ENCODE measurements around the gene IFITM5. TPM values are rescaled to one million over a fixed set of nuclear protein-coding genes. Genes with fewer than 3 reads are reported as not detected.

Gene IFITM5
- total RNA-seq, 1 donor from 2014 or later: not detected

DNA sequence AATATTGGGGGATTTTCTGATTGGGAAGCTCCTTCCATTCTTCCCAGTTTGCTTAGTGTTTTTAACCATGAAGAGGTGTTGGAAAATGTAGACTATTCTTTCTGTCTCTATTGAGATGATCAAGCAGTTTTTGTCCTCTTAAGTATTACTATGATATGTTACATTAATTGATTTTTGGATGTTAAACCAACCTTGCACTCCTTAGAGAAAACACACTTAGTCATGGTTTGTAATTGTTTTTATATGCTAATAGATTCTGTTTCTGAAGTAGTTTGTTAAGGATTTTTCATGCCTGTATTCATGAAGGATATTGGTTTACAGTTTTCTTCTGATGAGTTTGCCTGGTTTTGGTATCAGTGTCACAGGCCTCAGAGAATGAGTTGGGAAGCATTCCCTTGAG lies 23.1 kb downstream of the IFITM5 start:
- H3K27me3 ChIP-seq: peaks cover 34% of the 10 kb centered on the region

GRCh38 chr11:272931-273198 lies 26.5 kb downstream of the IFITM5 start:
- no peaks in the 10 kb centered on the region for H3K36me3 ChIP-seq
- no peak overlapping the region for H3K4me3 ChIP-seq
- TF ChIP-seq, protein P1, sequence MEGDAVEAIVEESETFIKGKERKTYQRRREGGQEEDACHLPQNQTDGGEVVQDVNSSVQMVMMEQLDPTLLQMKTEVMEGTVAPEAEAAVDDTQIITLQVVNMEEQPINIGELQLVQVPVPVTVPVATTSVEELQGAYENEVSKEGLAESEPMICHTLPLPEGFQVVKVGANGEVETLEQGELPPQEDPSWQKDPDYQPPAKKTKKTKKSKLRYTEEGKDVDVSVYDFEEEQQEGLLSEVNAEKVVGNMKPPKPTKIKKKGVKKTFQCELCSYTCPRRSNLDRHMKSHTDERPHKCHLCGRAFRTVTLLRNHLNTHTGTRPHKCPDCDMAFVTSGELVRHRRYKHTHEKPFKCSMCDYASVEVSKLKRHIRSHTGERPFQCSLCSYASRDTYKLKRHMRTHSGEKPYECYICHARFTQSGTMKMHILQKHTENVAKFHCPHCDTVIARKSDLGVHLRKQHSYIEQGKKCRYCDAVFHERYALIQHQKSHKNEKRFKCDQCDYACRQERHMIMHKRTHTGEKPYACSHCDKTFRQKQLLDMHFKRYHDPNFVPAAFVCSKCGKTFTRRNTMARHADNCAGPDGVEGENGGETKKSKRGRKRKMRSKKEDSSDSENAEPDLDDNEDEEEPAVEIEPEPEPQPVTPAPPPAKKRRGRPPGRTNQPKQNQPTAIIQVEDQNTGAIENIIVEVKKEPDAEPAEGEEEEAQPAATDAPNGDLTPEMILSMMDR (IDR thresholded peaks at IDR 0.05): no peak
- peaks cover 2% of the 10 kb centered on the region for H3K27me3 ChIP-seq
- peaks cover 7% of the 10 kb centered on the region for H3K4me1 ChIP-seq
- H3K9me3 ChIP-seq: no peaks in the 10 kb centered on the region
- ATAC-seq: no peak
- H3K27ac ChIP-seq: no peak overlapping the region
- no peak for DNase-seq
- intact Hi-C loops (cut with DNase I): no loop called here

More for the DNA sequence above, 23.1 kb downstream of the IFITM5 start:
- Histone ChIP-seq H3K4me1 (peaks cover 25% of the 10 kb centered on the region), H3K9me3 (no peaks in the 10 kb centered on the region), H3K27ac (no peak overlapping the region), H3K4me3 (no peak overlapping the region), H3K36me3 (no peaks in the 10 kb centered on the region)
- ATAC-seq: no peak
- intact Hi-C loops (cut with DNase I): no loop called here
- TF ChIP-seq, protein P1 (IDR thresholded peaks at IDR 0.05): no peak
- no peak for DNase-seq

- H3K27ac ChIP-seq: no peak overlapping the region
- peaks cover 10% of the 10 kb centered on the region for H3K4me1 ChIP-seq
- no peak overlapping the region for H3K4me3 ChIP-seq
- TF ChIP-seq, protein P1 (IDR thresholded peaks at IDR 0.05): no peak
- ATAC-seq (no peak), DNase-seq (peak; percentile 56)
- H3K9me3 ChIP-seq: no peaks in the 10 kb centered on the region
- H3K27me3 ChIP-seq: no peaks in the 10 kb centered on the region
- intact Hi-C loops (cut with DNase I): no loop called here
- no peaks in the 10 kb centered on the region for H3K36me3 ChIP-seq
These were observed 27.0 kb downstream of the IFITM5 start for GRCh38 chr11:272195-272930.

DNA sequence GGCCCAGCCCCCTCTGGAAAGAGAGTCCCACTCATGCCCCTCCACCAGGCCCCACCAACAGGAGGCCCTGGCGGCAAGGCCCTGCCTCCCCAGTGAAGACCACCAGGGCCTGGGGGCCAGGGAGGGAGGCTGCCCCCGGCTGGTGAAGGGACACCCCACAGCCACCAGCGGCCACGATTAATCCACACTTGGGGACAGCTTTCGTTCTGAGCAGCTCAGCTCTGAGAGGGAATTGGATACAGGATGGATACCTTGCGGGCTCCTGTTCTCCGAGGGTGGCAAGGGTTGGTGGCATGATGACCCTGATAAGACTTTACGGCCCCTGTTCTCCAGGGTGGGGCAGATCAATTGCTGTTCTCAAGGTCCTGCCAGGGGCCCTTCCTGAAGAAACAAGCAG lies 28.0 kb downstream of the IFITM5 start:
- Histone ChIP-seq H3K27ac (no peak overlapping the region), H3K27me3 (no peaks in the 10 kb centered on the region), H3K4me3 (no peak overlapping the region), H3K36me3 (no peaks in the 10 kb centered on the region), H3K4me1 (peaks cover 10% of the 10 kb centered on the region), H3K9me3 (no peaks in the 10 kb centered on the region)
- ATAC-seq: no peak
- DNase-seq: peak; percentile 53
- intact Hi-C loops (cut with DNase I): no loop called here
- TF ChIP-seq, protein P1 (IDR thresholded peaks at IDR 0.05): no peak

DNA sequence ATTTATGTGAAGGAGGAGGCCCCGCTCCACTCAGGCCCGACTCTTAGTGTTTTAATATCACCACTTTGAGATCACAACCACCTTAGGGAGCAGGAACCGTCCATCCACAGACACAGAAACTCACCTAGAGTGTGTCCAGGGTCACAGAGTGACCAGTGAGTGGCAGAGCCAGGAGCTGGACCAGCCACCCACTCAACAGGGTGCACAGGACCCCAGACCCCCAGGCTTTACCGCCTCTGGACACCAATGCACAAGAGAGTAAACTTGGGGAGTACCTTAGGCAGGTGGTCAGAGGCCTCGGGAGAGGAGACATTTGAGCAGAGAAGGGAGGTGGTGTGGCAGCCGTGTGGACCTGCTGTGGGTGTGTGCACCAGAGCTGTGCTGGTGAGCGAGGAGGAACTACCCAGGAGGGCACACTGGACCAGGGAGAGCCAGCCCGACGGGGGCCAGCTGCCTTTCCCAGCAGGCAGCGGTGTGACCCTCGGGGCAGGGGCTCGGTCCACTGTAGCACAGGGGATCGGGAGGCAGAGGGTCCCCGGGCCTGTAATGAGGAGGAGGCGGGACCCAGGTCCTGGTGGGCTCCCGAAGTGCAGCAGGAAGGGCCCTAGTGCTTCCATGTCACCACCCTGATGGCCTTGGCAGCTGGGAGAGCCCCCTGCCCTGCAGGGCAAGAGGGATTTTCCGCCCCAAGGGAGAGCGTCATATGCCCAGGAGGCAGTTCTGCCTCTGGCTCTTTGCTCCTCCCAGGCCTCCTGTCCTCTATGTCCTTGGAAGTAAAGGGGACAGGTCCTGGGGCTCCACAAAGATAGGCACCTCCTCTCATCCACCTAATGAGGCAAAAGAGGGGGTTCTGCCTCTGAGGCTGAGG lies 28.6 kb downstream of the IFITM5 start:
- no peaks in the 10 kb centered on the region for H3K36me3 ChIP-seq
- no peak for ATAC-seq
- peak overlapping the region; percentile 85 for H3K27ac ChIP-seq
- peaks cover 10% of the 10 kb centered on the region for H3K4me1 ChIP-seq
- H3K4me3 ChIP-seq: no peak overlapping the region
- TF ChIP-seq, protein P1 (IDR thresholded peaks at IDR 0.05): no peak
- no peaks in the 10 kb centered on the region for H3K27me3 ChIP-seq
- peaks cover 4% of the 10 kb centered on the region for H3K9me3 ChIP-seq
- peak; percentile 63 for DNase-seq
- intact Hi-C loops (cut with DNase I): no loop called here
